Endothelial cell of umbilical vein (primary cell): ENCODE measurements around the gene THBD. TPM values are rescaled to one million over a fixed set of nuclear protein-coding genes. Genes with fewer than 3 reads are reported as not detected.

ENCODE experiments used
- BruUV-seq: library from RNA; stranded (reverse); fragments of 400-500 nt; replicated peaks from 2 replicates; lab custom pipeline; 2021; lab: Mats Ljungman, UMichigan
- CTCF ChIA-PET: fragments of 300-600, 350-600 bp; sonication (Branson Sonifier 250); formaldehyde crosslinking; loops from one replicate; lab custom pipeline; 2021; ENCODE audit warnings: antibody characterized with exemption, inconsistent platforms; lab: Charles Lee
- POLR2A ChIA-PET: fragments of 300-600, 350-600 bp; sonication (Branson Sonifier 250); formaldehyde crosslinking; loops from one replicate; lab custom pipeline; 2021; ENCODE audit warnings: antibody characterized with exemption, inconsistent platforms; lab: Charles Lee
- DNase-seq: peaks from one replicate; pipeline ENCODE4 v3.0.0-alpha.2; 2011; ENCODE audit warnings: low read depth, low spot score
- FAIRE-seq: peaks from 2 replicates; lab custom pipeline; 2011; peaks lifted over from hg19 to GRCh38; lab: Jason Lieb, UNC
- H2AFZ ChIP-seq: 2 replicates; pipeline ENCODE4 v1.6.0; 2012; ENCODE audit warnings: low read depth, low read length, control low read depth, inconsistent platforms
- H3K27ac ChIP-seq: 2 replicates; pipeline ENCODE4 v1.5.1; 2011; ENCODE audit warnings: low read depth, mild to moderate bottlenecking, control low read depth, low read length, moderate library complexity; ENCODE audit not compliant: insufficient read depth
- H3K27me3 ChIP-seq, 2 experiments: 2 replicates each; pipeline versions ENCODE4 v1.6.0 to v1.6.1; 2011; ENCODE audit warnings: low read length in 2 of 2, mixed read lengths in 1 of 2; ENCODE audit not compliant: control insufficient read depth in 2 of 2, insufficient read depth in 2 of 2
- H3K36me3 ChIP-seq, 2 experiments: 2 replicates in 1 of 2; 3 replicates in 1 of 2; pipeline ENCODE4 v1.5.1; 2011; ENCODE audit warnings: low read length in 2 of 2, mild to moderate bottlenecking in 1 of 2, moderate library complexity in 1 of 2; ENCODE audit not compliant: control insufficient read depth in 2 of 2, insufficient read depth in 2 of 2; ENCODE audit errors: extremely low read depth in 1 of 2
- H3K4me1 ChIP-seq: 3 replicates; pipeline ENCODE4 v1.5.1; 2011; ENCODE audit warnings: mild to moderate bottlenecking, low read length; ENCODE audit not compliant: control insufficient read depth, insufficient read depth; ENCODE audit errors: extremely low read depth
- H3K4me2 ChIP-seq: 2 replicates; pipeline ENCODE4 v1.6.1; 2011; ENCODE audit warnings: low read length, control low read depth, mixed read lengths; ENCODE audit not compliant: insufficient read depth
- H3K4me3 ChIP-seq, 3 experiments: fragments of 200-600 bp in 1 of 3; sonication (generic), shearing (Covaris generic) in 1 of 3; replicated peaks in 1 of 3; 2 replicates each; pipeline ENCODE4 v1.5.1; 2011 to 2016; ENCODE audit warnings: control low read depth in 3 of 3, low read length in 3 of 3, mild to moderate bottlenecking in 2 of 3, inconsistent platforms in 1 of 3, low read depth in 1 of 3, moderate library complexity in 1 of 3; ENCODE audit not compliant: insufficient read depth in 1 of 3
- H3K79me2 ChIP-seq: 2 replicates; pipeline ENCODE4 v1.6.0; 2012; ENCODE audit warnings: low read length, inconsistent platforms; ENCODE audit not compliant: control insufficient read depth, insufficient read depth
- H3K9ac ChIP-seq: replicated peaks from 2 replicates; pipeline ENCODE3; 2011; ENCODE audit warnings: low read length, control low read depth; ENCODE audit not compliant: insufficient read depth; ENCODE audit errors: extremely low read depth
- H3K9me1 ChIP-seq: replicated peaks from 3 replicates; pipeline ENCODE4 v1.6.0; 2011; ENCODE audit warnings: mild to moderate bottlenecking, low read length; ENCODE audit not compliant: control insufficient read depth, insufficient read depth; ENCODE audit errors: extremely low read depth
- H3K9me3 ChIP-seq: replicated peaks from 2 replicates; pipeline ENCODE4 v1.5.1; 2012; ENCODE audit warnings: low read length, inconsistent platforms; ENCODE audit not compliant: control insufficient read depth, insufficient read depth
- H4K20me1 ChIP-seq: replicated peaks from 2 replicates; pipeline ENCODE3; 2011; ENCODE audit warnings: mild to moderate bottlenecking, low read length; ENCODE audit not compliant: control insufficient read depth, insufficient read depth; ENCODE audit errors: extremely low read depth
- CTCF ChIP-seq, 2 donors: IDR thresholded peaks; 1 replicate in 1 of 2; 2 replicates in 1 of 2; pipeline ENCODE4 v1.5.1; 2011; ENCODE audit warnings: low read length in 2 of 2, mild to moderate bottlenecking in 2 of 2, moderate library complexity in 2 of 2, control low read depth in 1 of 2, inconsistent platforms in 1 of 2, low read depth in 1 of 2; ENCODE audit not compliant: insufficient read depth in 1 of 2; ENCODE audit errors: extremely low read depth in 1 of 2
- EZH2 ChIP-seq: IDR thresholded peaks from 2 replicates; pipeline ENCODE4 v1.6.1; 2012; ENCODE audit warnings: borderline replicate concordance, low read depth, mild to moderate bottlenecking, moderate library complexity, low read length, inconsistent platforms; ENCODE audit not compliant: severe bottlenecking
- FOS ChIP-seq: IDR thresholded peaks from 2 replicates; pipeline ENCODE4 v1.6.1; 2011; ENCODE audit warnings: mild to moderate bottlenecking, low read length, moderate library complexity, borderline replicate concordance; ENCODE audit not compliant: insufficient read depth
- GATA2 ChIP-seq: IDR thresholded peaks from 2 replicates; pipeline ENCODE4 v1.7.0; 2011; ENCODE audit warnings: low read depth, mild to moderate bottlenecking, moderate library complexity, mixed read lengths, low read length; ENCODE audit not compliant: insufficient read length, insufficient read depth
- JUN ChIP-seq: IDR thresholded peaks from 2 replicates; pipeline ENCODE4 v1.6.1; 2011; ENCODE audit warnings: borderline replicate concordance, low read depth; ENCODE audit not compliant: insufficient read length, insufficient read depth
- MAX ChIP-seq: IDR thresholded peaks from 2 replicates; pipeline ENCODE4 v1.6.1; 2011; ENCODE audit not compliant: insufficient read depth, insufficient read length
- MYC ChIP-seq: IDR thresholded peaks from one replicate; pipeline ENCODE4 v1.6.1; 2011; ENCODE audit warnings: mild to moderate bottlenecking, low read depth, low read length
- POLR2A ChIP-seq: IDR thresholded peaks from 2 replicates; pipeline ENCODE4 v1.6.1; 2012; ENCODE audit warnings: low read depth, mild to moderate bottlenecking, control low read depth, low read length
- POLR2AphosphoS5 ChIP-seq: IDR thresholded peaks from 2 replicates; pipeline ENCODE4 v1.6.1; 2012; ENCODE audit warnings: low read depth, mild to moderate bottlenecking, control low read depth, low read length, moderate library complexity; ENCODE audit not compliant: insufficient read depth
- dilution Hi-C: fragments of 300-500 bp; cut with MboI; formaldehyde crosslinking; loops from one replicate; pipeline ENCODE4 v1.15.0; 2019; ENCODE audit warnings: low sequenced_read_pairs; ENCODE audit not compliant: extremely low pct_ligation_motif_present
- intact Hi-C: fragments of 100-400 bp; cut with micrococcal nuclease; formaldehyde crosslinking; loops from one replicate; pipeline ENCODE4 v1.10.0; 2022
- polyA plus RNA-seq, 4 experiments: library from polyadenylated mRNA; depleted of rRNA in 3 of 4; stranded (reverse) in 3 of 4; unstranded in 1 of 4; fragments of >200 nt; gene quantifications; 2 replicates each; pipeline versions ENCODE4 v1.2.1 to v1.2.3, GENCODE V29; 2011 to 2012; ENCODE audit warnings: missing spikeins in 1 of 4
- total RNA-seq: library from RNA; stranded (reverse); gene quantifications from 2 replicates; pipeline ENCODE4 v1.2.3, GENCODE V29; 2021

Gene THBD
- total and polyA plus RNA-seq, 2 donors (not counting 3 experiments of a cell fraction or from before 2014, with no cell fraction given), result 17.1 to 28.0 TPM

GRCh38 chr20:23071398-23071797, 21.9 kb upstream of the THBD start:
- FAIRE-seq (no peak), DNase-seq (no peak)
- no peak overlapping the region for H3K4me3 ChIP-seq
- no peaks in the 10 kb centered on the region for H3K9me3 ChIP-seq
- H4K20me1 ChIP-seq, result no peaks in the 10 kb centered on the region
- CTCF ChIA-PET, result interaction anchor here (1.6 to 2.5 kb wide), 2 partner anchors 10 to 41 kb away, joined by 4 to 9 read pairs; no protein-coding TSS in a partner anchor
- dilution Hi-C loops, result no loop called here
- H3K27me3 ChIP-seq, result no peaks in the 10 kb centered on the region
- no peak overlapping the region for H3K4me2 ChIP-seq
- no peak overlapping the region for H2AFZ ChIP-seq
- H3K79me2 ChIP-seq, result no peaks in the 10 kb centered on the region
- no TSS peak for BruUV-seq
- H3K27ac ChIP-seq, result no peak overlapping the region
- H3K36me3 ChIP-seq, result no peaks in the 10 kb centered on the region
- peaks cover 20% of the 10 kb centered on the region for H3K4me1 ChIP-seq
- TF ChIP-seq GATA2, result no peak
- TF ChIP-seq FOS, result no peak
- no peak for TF ChIP-seq EZH2
- no peak for TF ChIP-seq MYC
- TF ChIP-seq POLR2AphosphoS5, result no peak
- no peak for TF ChIP-seq MAX
- no peak for TF ChIP-seq POLR2A
- TF ChIP-seq JUN, result no peak
- TF ChIP-seq CTCF (IDR thresholded peaks at IDR 0.05; ENCODE audit: extremely low read depth in 1 of 2, insufficient read depth in 1 of 2, low read depth in 1 of 2, low read length in 2 of 2), result no peak
- POLR2A ChIA-PET, result no interaction called here
- H3K9ac ChIP-seq, result no peak overlapping the region
- H3K9me1 ChIP-seq, result no peaks in the 10 kb centered on the region
- intact Hi-C loops, result no loop called here
